GM12878 (cell line): ENCODE results near the gene SERINC5. TPM values are rescaled to one million over a fixed set of nuclear protein-coding genes. Genes with fewer than 3 reads are reported as not detected.

Experiments
- ATAC-seq: fragments of 200-7000 bp; cut with Tn5 transposase; 3 replicates; pipeline ENCODE4 v1.9.1; 2020; ENCODE audit warnings: mild to moderate bottlenecking, moderate library complexity
- BruUV-seq: library from RNA; stranded (reverse); fragments of 400-500 nt; replicated peaks from 2 replicates; lab custom pipeline; 2021; lab: Mats Ljungman, UMichigan
- CTCF ChIA-PET: fragments of 300-600 bp; sonication (Branson Sonifier 250); formaldehyde crosslinking; extraction: SDS; loops from one replicate; lab custom pipeline; 2021; ENCODE audit warnings: inconsistent platforms; lab: Yijun Ruan, JAX
- POLR2A ChIA-PET: fragments of 350-600 bp; formaldehyde crosslinking; extraction: SDS; loops from one replicate; lab custom pipeline; 2021; ENCODE audit warnings: inconsistent platforms; lab: Charles Lee
- RAD21 ChIA-PET: fragments of 300-600 bp; sonication (Branson Sonifier 250); formaldehyde crosslinking; loops from one replicate; lab custom pipeline; 2023; ENCODE audit warnings: antibody characterized with exemption; ENCODE audit not compliant: unreplicated experiment; lab: Charles Lee
- SMC1A ChIA-PET: fragments of 300-600 bp; sonication (Branson Sonifier 250); formaldehyde crosslinking; loops from one replicate; lab custom pipeline; 2023; ENCODE audit not compliant: unreplicated experiment, uncharacterized antibody; lab: Charles Lee
- DNase-seq: peaks from one replicate; pipeline ENCODE4 v3.0.0-alpha.2; 2011; ENCODE audit warnings: low read depth, low spot score
- FAIRE-seq: peaks from 3 replicates; lab custom pipeline; 2011; peaks lifted over from hg19 to GRCh38; lab: Jason Lieb, UNC
- H2AFZ ChIP-seq: 2 replicates; pipeline ENCODE4 v1.6.0; 2011; ENCODE audit warnings: low read depth, low read length, control low read depth; ENCODE audit not compliant: control insufficient read depth
- H3K27ac ChIP-seq: 2 replicates; pipeline ENCODE4 v1.5.1; 2011; ENCODE audit warnings: control low read depth; ENCODE audit not compliant: control insufficient read depth, insufficient read depth
- H3K27me3 ChIP-seq, 2 experiments: replicated peaks in 1 of 2; 2 replicates each; pipeline versions ENCODE4 v1.6.0 to v1.6.1; 2011; ENCODE audit warnings: low read length in 1 of 2; ENCODE audit not compliant: control insufficient read depth in 2 of 2, insufficient read depth in 2 of 2
- H3K36me3 ChIP-seq, 2 experiments: 2 replicates each; pipeline ENCODE4 v1.5.1; 2011; ENCODE audit warnings: low read length in 1 of 2; ENCODE audit not compliant: control insufficient read depth in 2 of 2, insufficient read depth in 2 of 2
- H3K4me1 ChIP-seq: 2 replicates; pipeline ENCODE4 v1.6.1; 2011; ENCODE audit warnings: mild to moderate bottlenecking, low read length, moderate library complexity, mixed read lengths; ENCODE audit not compliant: control insufficient read depth, insufficient read depth
- H3K4me2 ChIP-seq: 2 replicates; pipeline ENCODE4 v1.6.0; 2011; ENCODE audit warnings: control low read depth; ENCODE audit not compliant: control insufficient read depth, insufficient read depth
- H3K4me3 ChIP-seq: fragments of 200-600 bp; sonication (generic); 2 replicates; pipeline ENCODE4 v1.5.1; 2016
- H3K79me2 ChIP-seq: 2 replicates; pipeline ENCODE4 v1.6.0; 2011; ENCODE audit warnings: low read length; ENCODE audit not compliant: control insufficient read depth, insufficient read depth
- H3K9ac ChIP-seq: 2 replicates; pipeline ENCODE4 v1.8.0; 2011; ENCODE audit warnings: low read length, control low read depth, mixed read lengths; ENCODE audit not compliant: control insufficient read depth, insufficient read depth
- H3K9me3 ChIP-seq: replicated peaks from 3 replicates; pipeline ENCODE4 v1.5.1; 2011; ENCODE audit warnings: mild to moderate bottlenecking, low read length; ENCODE audit not compliant: control insufficient read depth, insufficient read depth
- H4K20me1 ChIP-seq: 2 replicates; pipeline ENCODE4 v1.6.0; 2011; ENCODE audit not compliant: control insufficient read depth, insufficient read depth
- NRF1 ChIP-seq: conservative IDR thresholded peaks from 2 replicates; pipeline ENCODE4 v1.6.1; 2011; ENCODE audit warnings: mild to moderate bottlenecking, low read depth, low read length, improper control_type of control experiment
- TCF3 ChIP-seq: IDR thresholded peaks from 2 replicates; pipeline ENCODE4 v1.6.1; 2012; ENCODE audit warnings: low read depth, mild to moderate bottlenecking, low read length, borderline replicate concordance; ENCODE audit not compliant: insufficient read depth
- WGBS: methylation state at CpG from one replicate; pipeline ENCODE4 v1.1.6; 2016; ENCODE audit warnings: low lambda C conversion rate; ENCODE audit not compliant: insufficient replicate concordance, insufficient coverage; ENCODE audit errors: missing lambda C conversion rate; 5-methylcytosine and 5-hydroxymethylcytosine counted together
- in situ Hi-C: fragments of 300-500 bp; cut with MboI; formaldehyde crosslinking; loops from 9 replicates; pipeline ENCODE4 v1.14.3; 2018; ENCODE audit warnings: mixed read lengths
- intact Hi-C: fragments of 100-400 bp; cut with micrococcal nuclease; formaldehyde crosslinking; loops from one replicate; pipeline ENCODE4 v1.14.2; 2022; ENCODE audit not compliant: unreplicated experiment
- polyA plus RNA-seq, 11 experiments: library from polyadenylated mRNA; depleted of rRNA in 4 of 11; unstranded in 6 of 11; stranded (reverse) in 5 of 11; fragments of >200 nt; fragmentation: Nextera tagmentation in 4 of 11; fragmentation: Illumina TruSeq in 1 of 11; extraction: Ambion mirVana in 4 of 11; extraction: Trizol in 1 of 11; gene quantifications; 1 replicate in 1 of 11; 2 replicates in 10 of 11; pipeline versions ENCODE4 v1.2.1 to v1.2.3, GENCODE V29; 2011 to 2016; ENCODE audit warnings: inconsistent platforms in 2 of 11, missing spikeins in 2 of 11, low read depth in 1 of 11
- total RNA-seq, 4 experiments: library from RNA; depleted of rRNA in 3 of 4; stranded (reverse); fragments of >200 nt in 3 of 4; fragmentation: Illumina TruSeq in 1 of 4; extraction: Trizol in 1 of 4; gene quantifications; 2 replicates each; pipeline versions ENCODE4 v1.2.1 to v1.2.3, GENCODE V29; 2013 to 2021
- TF ChIP-seq, protein P1 (sequence below): IDR thresholded peaks from 2 replicates; pipeline ENCODE4 v1.6.1; 2012; ENCODE audit warnings: low read depth, low read length, improper control_type of control experiment
- TF ChIP-seq, protein P2 (sequence below): fragments of 450-650 bp; IDR thresholded peaks from 2 replicates; pipeline ENCODE4 v1.6.1; 2017; ENCODE audit warnings: low read depth, mild to moderate bottlenecking, moderate library complexity
- TF ChIP-seq, protein P3 (sequence below): fragments of 450-650 bp; IDR thresholded peaks from 2 replicates; pipeline ENCODE4 v1.6.1; 2016; ENCODE audit warnings: mild to moderate bottlenecking
- TF ChIP-seq, protein P4 (sequence below): fragments of 450-650 bp; IDR thresholded peaks from 2 replicates; pipeline ENCODE4 v1.6.1; 2017; ENCODE audit warnings: mild to moderate bottlenecking, moderate library complexity

SERINC5 gene
- total and polyA plus RNA-seq, 10 of the 15 experiments (the other 5 are each of a cell fraction or from before 2014, with no cell fraction given): 0.66 to 7.0 (median 2.8) TPM

DNA sequence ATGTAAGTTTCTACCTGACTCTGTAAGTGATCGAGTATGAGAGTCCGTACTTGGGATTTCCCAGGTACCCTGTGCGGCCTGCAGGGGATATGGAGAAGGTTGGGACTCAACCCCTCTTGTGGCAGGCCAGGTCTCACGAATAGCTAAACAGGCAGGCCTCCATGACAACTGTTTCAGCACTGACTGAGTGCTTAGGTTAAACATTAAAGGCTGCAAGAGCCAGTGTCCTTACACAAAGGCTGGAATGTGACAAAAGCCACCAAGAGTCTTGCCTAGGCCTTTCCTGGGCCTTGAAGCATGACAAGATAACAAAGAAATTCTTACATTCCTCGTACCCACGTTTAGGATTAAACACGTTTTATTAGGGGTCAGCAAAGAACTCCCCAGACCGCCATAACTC is 162.1 kb downstream of the SERINC5 start (continued):
- TF ChIP-seq, protein P1, sequence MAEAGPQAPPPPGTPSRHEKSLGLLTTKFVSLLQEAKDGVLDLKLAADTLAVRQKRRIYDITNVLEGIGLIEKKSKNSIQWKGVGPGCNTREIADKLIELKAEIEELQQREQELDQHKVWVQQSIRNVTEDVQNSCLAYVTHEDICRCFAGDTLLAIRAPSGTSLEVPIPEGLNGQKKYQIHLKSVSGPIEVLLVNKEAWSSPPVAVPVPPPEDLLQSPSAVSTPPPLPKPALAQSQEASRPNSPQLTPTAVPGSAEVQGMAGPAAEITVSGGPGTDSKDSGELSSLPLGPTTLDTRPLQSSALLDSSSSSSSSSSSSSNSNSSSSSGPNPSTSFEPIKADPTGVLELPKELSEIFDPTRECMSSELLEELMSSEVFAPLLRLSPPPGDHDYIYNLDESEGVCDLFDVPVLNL: no peak
- TF ChIP-seq, all 136 proteins: peak for 0

DNA sequence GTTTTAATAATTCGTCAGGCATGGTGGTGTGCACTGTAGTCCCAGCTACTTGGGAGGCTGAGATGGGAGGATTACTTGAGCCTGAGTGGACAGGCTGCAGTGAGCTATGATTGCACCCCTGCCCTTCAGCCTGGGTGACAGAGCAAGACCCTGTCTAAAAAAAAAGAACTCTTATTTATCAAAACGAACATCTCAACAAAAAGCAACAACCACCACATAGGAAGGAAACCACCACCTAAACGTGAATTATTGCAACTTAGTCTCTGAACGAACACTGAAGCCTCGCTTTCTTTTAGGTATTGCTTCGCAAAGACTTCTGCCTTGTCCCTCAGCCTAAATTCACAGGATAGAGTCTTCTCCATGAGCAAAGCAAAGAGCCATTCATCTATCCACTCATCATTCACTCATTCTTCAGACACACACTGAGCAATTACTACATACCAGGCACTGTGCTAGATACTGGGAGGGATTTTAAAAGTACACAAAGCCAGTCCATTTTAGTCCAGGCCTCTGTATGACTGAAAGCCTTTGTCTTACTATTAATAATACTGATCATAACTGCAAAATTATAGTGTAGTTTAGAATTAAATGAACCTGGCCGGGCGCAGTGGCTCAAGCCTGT is 163.3 kb downstream of the SERINC5 start:
- Histone ChIP-seq H3K4me1 (no peaks in the 10 kb centered on the region), H3K4me3 (no peak overlapping the region)
- TF ChIP-seq, protein P2, sequence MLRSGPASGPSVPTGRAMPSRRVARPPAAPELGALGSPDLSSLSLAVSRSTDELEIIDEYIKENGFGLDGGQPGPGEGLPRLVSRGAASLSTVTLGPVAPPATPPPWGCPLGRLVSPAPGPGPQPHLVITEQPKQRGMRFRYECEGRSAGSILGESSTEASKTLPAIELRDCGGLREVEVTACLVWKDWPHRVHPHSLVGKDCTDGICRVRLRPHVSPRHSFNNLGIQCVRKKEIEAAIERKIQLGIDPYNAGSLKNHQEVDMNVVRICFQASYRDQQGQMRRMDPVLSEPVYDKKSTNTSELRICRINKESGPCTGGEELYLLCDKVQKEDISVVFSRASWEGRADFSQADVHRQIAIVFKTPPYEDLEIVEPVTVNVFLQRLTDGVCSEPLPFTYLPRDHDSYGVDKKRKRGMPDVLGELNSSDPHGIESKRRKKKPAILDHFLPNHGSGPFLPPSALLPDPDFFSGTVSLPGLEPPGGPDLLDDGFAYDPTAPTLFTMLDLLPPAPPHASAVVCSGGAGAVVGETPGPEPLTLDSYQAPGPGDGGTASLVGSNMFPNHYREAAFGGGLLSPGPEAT: no peak
- TF ChIP-seq, protein P3, sequence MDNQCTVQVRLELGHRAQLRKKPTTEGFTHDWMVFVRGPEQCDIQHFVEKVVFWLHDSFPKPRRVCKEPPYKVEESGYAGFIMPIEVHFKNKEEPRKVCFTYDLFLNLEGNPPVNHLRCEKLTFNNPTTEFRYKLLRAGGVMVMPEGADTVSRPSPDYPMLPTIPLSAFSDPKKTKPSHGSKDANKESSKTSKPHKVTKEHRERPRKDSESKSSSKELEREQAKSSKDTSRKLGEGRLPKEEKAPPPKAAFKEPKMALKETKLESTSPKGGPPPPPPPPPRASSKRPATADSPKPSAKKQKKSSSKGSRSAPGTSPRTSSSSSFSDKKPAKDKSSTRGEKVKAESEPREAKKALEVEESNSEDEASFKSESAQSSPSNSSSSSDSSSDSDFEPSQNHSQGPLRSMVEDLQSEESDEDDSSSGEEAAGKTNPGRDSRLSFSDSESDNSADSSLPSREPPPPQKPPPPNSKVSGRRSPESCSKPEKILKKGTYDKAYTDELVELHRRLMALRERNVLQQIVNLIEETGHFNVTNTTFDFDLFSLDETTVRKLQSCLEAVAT: no peak
- TF ChIP-seq NRF1: no peak
- TF ChIP-seq, protein P4, sequence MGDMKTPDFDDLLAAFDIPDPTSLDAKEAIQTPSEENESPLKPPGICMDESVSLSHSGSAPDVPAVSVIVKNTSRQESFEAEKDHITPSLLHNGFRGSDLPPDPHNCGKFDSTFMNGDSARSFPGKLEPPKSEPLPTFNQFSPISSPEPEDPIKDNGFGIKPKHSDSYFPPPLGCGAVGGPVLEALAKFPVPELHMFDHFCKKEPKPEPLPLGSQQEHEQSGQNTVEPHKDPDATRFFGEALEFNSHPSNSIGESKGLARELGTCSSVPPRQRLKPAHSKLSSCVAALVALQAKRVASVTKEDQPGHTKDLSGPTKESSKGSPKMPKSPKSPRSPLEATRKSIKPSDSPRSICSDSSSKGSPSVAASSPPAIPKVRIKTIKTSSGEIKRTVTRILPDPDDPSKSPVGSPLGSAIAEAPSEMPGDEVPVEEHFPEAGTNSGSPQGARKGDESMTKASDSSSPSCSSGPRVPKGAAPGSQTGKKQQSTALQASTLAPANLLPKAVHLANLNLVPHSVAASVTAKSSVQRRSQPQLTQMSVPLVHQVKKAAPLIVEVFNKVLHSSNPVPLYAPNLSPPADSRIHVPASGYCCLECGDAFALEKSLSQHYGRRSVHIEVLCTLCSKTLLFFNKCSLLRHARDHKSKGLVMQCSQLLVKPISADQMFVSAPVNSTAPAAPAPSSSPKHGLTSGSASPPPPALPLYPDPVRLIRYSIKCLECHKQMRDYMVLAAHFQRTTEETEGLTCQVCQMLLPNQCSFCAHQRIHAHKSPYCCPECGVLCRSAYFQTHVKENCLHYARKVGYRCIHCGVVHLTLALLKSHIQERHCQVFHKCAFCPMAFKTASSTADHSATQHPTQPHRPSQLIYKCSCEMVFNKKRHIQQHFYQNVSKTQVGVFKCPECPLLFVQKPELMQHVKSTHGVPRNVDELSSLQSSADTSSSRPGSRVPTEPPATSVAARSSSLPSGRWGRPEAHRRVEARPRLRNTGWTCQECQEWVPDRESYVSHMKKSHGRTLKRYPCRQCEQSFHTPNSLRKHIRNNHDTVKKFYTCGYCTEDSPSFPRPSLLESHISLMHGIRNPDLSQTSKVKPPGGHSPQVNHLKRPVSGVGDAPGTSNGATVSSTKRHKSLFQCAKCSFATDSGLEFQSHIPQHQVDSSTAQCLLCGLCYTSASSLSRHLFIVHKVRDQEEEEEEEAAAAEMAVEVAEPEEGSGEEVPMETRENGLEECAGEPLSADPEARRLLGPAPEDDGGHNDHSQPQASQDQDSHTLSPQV: no peak
- no peak for TF ChIP-seq TCF3
- TF ChIP-seq, all 136 proteins: peak for 0
- Histone ChIP-seq H4K20me1 (no peaks in the 10 kb centered on the region), H3K9ac (no peak overlapping the region), H3K27me3 (no peaks in the 10 kb centered on the region), H3K4me2 (no peak overlapping the region), H3K79me2 (no peaks in the 10 kb centered on the region), H3K27ac (no peak overlapping the region), H2AFZ (no peak overlapping the region), H3K36me3 (no peaks in the 10 kb centered on the region), H3K9me3 (no peaks in the 10 kb centered on the region)
- DNase-seq: no peak
- 58% methylated on average over 8 of the region's 8 CpGs for WGBS
- BruUV-seq: no TSS peak
- ChIA-PET SMC1A (interaction anchor here (0.7 to 6.0 kb wide), 28 partner anchors 8 to 580 kb away, joined by 3 to 146 read pairs (median 6); no protein-coding TSS in a partner anchor), POLR2A (interaction anchor here (1.2 kb wide), 1 partner anchor 162 kb away, joined by 3 read pairs; no protein-coding TSS in a partner anchor), RAD21 (interaction anchor here (0.7 to 9.8 kb wide), 19 partner anchors 9 to 1022 kb away, joined by 3 to 205 read pairs (median 6); partner anchors contain the start of gene SERINC5), CTCF (interaction anchor here (0.7 to 12.7 kb wide), 31 partner anchors 8 to 580 kb away, joined by 3 to 230 read pairs (median 5); no protein-coding TSS in a partner anchor)
- no peak; the same call in 2 of the 3 replicates for ATAC-seq
- intact Hi-C loops (loop anchor here (2.0 to 10.0 kb wide), 5 partner anchors 35 to 580 kb away; partner anchors contain the start of genes FAM151B and SERINC5), in situ Hi-C loops (loop anchor here (5.0 kb wide), 2 partner anchors 205 to 580 kb away; no protein-coding TSS in a partner anchor)
- FAIRE-seq: no peak
